ENCODE data around the gene CTU1.
A peak's percentile ranks its signal among the peaks of the same experiment; 100 is the strongest.

The CTU1 gene

GRCh38 chr19:51102991-51103390, 5.2 kb downstream of the CTU1 start:
- DNase-seq: no peak

GRCh38 chr19:51101171-51101865, 6.9 kb downstream of the CTU1 start:
- no peak for DNase-seq

- DNase-seq: no peak
Observed at GRCh38 chr19:51100601-51101000, 7.6 kb downstream of the CTU1 start.

DNA sequence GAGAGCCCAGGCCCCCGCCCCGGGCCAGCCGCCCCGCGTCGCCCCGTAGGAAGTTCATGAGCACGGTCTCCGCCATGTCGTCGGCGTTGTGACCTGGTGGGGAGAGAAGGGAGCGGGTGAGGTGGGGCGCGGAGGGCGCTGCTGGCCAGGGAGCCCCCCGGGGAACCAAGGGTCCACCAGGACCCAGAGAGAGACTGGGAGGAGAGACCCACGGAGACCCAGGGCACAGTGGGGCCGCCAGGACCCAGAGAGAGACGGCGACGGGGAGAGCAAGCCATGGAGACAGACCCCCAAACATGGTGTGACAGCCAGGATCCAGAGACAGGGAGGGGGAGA, 9.2 kb downstream of the CTU1 start:
- DNase-seq: no peak

DNA sequence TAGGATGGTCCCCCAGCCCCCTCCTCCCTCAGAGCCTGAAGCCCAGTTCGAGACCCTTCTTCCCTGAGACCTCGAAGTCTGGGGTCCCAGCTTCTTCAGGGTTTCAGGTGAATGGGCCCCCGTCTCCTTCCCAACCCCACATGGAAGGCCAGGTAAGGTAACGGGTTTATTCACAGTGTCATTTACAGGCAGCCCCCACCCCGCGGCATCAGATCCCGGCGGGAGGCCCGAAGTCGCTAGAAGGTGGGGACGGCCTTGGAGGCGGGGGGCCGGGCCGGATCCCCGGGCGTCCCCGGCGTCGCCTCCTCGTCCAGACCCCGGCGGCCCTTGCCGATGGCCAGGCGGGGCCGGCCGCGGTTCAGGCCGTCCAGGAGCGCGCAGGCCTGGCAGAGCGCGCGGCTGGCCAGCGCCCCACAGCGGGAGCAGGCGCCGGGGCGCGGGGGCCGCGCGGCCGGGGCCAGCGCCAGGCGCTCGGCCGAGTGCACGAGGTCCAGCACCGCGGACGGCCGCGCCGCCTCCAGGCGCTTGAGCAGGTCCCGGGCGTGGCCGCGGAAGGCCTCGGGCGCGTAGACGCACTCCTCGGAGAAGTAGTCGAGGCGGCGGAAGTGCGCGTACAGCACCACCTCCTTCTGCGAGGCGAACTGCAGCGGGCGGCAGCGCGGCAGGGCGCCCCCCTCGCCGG, 9.7 kb downstream of the CTU1 start:
- no peak for DNase-seq

GRCh38 chr19:51097796-51098195, 10.4 kb downstream of the CTU1 start:
- no peak for DNase-seq

GRCh38 chr19:51097166-51097738, 11.0 kb downstream of the CTU1 start:
- DNase-seq: peak; percentile 19

GRCh38 chr19:51096473-51097165, 11.6 kb downstream of the CTU1 start:
- no peak for DNase-seq

- DNase-seq: peak; percentile 37
Observed at GRCh38 chr19:51094696-51095279, 13.4 kb downstream of the CTU1 start.

GRCh38 chr19:51093510-51094345, 14.5 kb downstream of the CTU1 start:
- DNase-seq: no peak

GRCh38 chr19:51093101-51093500, 15.1 kb downstream of the CTU1 start:
- DNase-seq: peak; percentile 40

DNA sequence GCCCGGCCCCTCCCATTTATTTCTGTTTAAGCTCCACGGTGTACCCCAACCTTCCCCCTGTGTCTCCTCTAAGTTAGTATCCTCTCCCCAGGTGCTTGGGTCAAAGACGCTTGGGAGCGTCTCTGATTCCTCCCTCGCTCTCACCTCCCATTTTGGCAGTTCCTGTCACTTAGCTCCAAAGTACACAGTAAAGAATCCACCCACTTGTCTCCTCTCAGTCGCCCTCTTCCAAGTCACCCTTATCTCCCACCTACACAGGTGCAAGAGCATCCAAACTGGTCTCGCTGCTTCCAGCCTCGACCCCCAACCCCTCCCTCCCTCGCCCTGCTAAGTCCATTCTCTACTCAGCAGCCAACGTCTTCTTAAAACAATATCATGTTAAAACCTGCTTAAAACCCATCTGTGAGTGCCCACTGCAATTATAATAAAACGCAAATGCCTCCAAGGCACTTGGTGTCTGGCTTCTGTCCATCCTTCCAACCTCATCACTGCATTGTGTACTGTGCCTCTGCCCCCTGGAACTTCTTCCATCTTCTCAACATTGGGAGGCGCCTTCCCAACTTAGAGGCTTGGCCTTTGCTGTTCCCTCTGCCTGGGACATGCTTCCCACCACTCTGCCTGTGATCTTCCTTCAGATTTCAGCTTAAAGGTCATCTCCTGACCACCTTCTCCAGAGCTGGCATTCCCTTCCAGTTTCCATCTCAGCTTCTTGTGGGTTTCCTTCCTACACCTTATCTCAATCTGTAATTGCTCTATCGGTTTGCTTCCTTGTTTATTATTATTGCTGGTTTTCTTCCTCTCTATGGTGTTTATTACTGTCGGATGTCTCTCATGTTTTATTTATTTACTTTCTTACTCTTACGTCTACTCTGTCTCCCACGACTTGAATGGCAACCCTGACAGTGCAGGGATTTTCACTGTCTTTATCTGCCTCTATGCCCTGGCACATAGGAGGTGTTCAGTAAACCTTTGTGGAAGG, 16.0 kb downstream of the CTU1 start:
- peak; percentile 76 for DNase-seq

GRCh38 chr19:51091126-51091525, 17.1 kb downstream of the CTU1 start:
- DNase-seq: no peak

GRCh38 chr19:51090471-51090870, 17.7 kb downstream of the CTU1 start:
- DNase-seq: no peak

DNA sequence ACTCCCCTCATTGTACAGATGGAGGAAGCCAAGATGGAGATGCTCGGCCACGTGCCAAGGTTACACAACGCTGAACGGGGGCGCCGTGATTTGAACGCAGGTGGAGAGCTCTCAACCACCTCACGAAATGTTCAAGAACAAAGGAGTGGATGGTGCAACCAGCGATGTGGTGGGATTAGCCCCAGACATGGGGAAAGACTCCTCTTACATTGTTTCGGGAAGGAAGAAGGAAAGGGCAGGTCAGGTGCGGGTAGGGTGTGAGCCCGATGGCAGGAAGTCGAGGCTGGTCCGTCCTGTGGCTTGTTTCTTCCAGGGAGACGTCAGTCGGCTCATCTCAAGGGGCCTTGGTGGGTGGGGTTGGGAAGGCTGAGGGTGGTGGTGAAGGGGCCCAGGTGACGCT, 18.4 kb downstream of the CTU1 start:
- peak; percentile 79 for DNase-seq

- no peak for DNase-seq
Observed at GRCh38 chr19:51086153-51086850, 21.9 kb downstream of the CTU1 start.

GRCh38 chr19:51084505-51084904, 23.7 kb downstream of the CTU1 start:
- no peak for DNase-seq

GRCh38 chr19:51083783-51084182, 24.4 kb downstream of the CTU1 start:
- no peak for DNase-seq

GRCh38 chr19:51083181-51083580, 25.0 kb downstream of the CTU1 start:
- no peak for DNase-seq

- DNase-seq: no peak
Observed at GRCh38 chr19:51082611-51083010, 25.6 kb downstream of the CTU1 start, which contains the start of gene KLK14. Gene KLK14, minus strand, starts transcription at chr19:51082887. Its CDS starts 273 bp downstream, at chr19:51082614.
